HUES6 (cell line): ENCODE results near the gene MGAM2.

Source experiments
- H3K27ac ChIP-seq: 2 replicates; pipeline ENCODE4 v1.7.0; 2013; ENCODE audit warnings: low read depth, mild to moderate bottlenecking, low read length, inconsistent platforms
- H3K27me3 ChIP-seq: 2 replicates; pipeline ENCODE4 v1.6.1; 2013; ENCODE audit warnings: low read length; ENCODE audit not compliant: control insufficient read depth, insufficient read depth
- H3K36me3 ChIP-seq: 2 replicates; pipeline ENCODE4 v1.6.1; 2013; ENCODE audit warnings: low read length; ENCODE audit not compliant: control insufficient read depth, insufficient read depth
- H3K4me1 ChIP-seq: 2 replicates; pipeline ENCODE4 v1.6.1; 2013; ENCODE audit warnings: low read length; ENCODE audit not compliant: control insufficient read depth, insufficient read depth
- H3K4me3 ChIP-seq: 2 replicates; pipeline ENCODE4 v1.5.1; 2013; ENCODE audit warnings: low read depth, low read length
- H3K9ac ChIP-seq: one replicate; pipeline ENCODE4 v1.6.1; 2013; ENCODE audit warnings: mild to moderate bottlenecking, low read length
- H3K9me3 ChIP-seq: 2 replicates; pipeline ENCODE4 v1.6.1; 2013; ENCODE audit warnings: low read depth, low read length; ENCODE audit not compliant: control insufficient read depth, insufficient read depth

MGAM2 gene

DNA sequence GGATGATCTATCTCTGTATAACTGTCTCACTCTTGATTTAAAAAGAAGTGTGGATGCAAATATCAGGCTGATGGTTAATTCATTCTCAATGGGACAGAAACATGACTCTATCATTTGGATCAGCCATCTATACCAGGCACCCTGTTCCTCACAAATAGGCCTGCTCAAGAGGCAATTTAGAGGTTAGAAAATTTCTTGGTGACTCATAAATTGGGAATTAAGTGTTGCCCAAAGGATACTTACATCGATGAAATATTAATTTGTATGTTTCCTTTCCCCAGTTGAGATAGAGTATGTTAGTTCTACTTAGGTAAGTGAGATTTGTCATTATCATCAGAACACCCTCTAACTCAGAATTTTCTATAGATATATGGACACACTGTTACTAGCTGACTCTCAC, 88.7 kb downstream of the MGAM2 start:
- H3K27ac ChIP-seq = no peak overlapping the region
- H3K9ac ChIP-seq = no peak overlapping the region
- H3K4me1 ChIP-seq = no peaks in the 10 kb centered on the region
- no peak overlapping the region for H3K4me3 ChIP-seq
- no peaks in the 10 kb centered on the region for H3K27me3 ChIP-seq
- no peaks in the 10 kb centered on the region for H3K36me3 ChIP-seq
- no peaks in the 10 kb centered on the region for H3K9me3 ChIP-seq

GRCh38 chr7:142228537-142229104, 117.1 kb downstream of the MGAM2 start:
- Histone ChIP-seq H3K36me3 (no peaks in the 10 kb centered on the region), H3K4me3 (no peak overlapping the region)

GRCh38 chr7:142231716-142232115, 120.2 kb downstream of the MGAM2 start:
- Histone ChIP-seq H3K9me3 (peaks cover 3% of the 10 kb centered on the region; the same call in 1 of the 2 replicates), H3K4me1 (no peaks in the 10 kb centered on the region), H3K9ac (no peak overlapping the region), H3K27me3 (peaks cover 8% of the 10 kb centered on the region; the same call in 1 of the 2 replicates), H3K36me3 (no peaks in the 10 kb centered on the region), H3K4me3 (no peak overlapping the region), H3K27ac (no peak overlapping the region)

More at GRCh38 chr7:142228537-142229104, 117.1 kb downstream of the MGAM2 start:
- Histone ChIP-seq H3K9me3 (peaks cover 3% of the 10 kb centered on the region; the same call in 1 of the 2 replicates), H3K9ac (no peak overlapping the region), H3K27me3 (no peaks in the 10 kb centered on the region; the same call in 1 of the 2 replicates), H3K4me1 (no peaks in the 10 kb centered on the region), H3K27ac (no peak overlapping the region)

DNA sequence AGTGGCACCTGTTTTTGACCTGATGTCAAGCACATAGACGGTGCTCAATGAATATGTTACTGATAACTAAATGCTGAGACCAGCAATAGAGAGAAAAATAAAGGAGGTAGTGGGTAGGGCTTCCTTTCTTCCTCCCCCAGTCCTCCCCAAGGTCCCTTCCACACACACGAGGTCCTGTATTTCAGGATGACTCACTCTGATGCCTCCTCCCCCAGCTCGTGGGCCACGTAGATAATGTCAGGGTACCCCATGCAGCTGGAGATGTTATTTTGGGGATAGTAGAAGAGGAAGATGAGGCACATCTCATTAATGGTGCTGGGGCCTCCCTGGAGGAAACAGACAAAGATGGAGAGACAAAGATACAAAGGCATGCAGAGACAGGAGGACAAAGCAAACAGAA, 129.0 kb downstream of the MGAM2 start:
- Histone ChIP-seq H3K9me3 (no peaks in the 10 kb centered on the region), H3K27ac (no peak overlapping the region), H3K4me3 (no peak overlapping the region), H3K27me3 (peaks cover 8% of the 10 kb centered on the region; the same call in 1 of the 2 replicates), H3K9ac (no peak overlapping the region), H3K4me1 (no peaks in the 10 kb centered on the region), H3K36me3 (no peaks in the 10 kb centered on the region)

DNA sequence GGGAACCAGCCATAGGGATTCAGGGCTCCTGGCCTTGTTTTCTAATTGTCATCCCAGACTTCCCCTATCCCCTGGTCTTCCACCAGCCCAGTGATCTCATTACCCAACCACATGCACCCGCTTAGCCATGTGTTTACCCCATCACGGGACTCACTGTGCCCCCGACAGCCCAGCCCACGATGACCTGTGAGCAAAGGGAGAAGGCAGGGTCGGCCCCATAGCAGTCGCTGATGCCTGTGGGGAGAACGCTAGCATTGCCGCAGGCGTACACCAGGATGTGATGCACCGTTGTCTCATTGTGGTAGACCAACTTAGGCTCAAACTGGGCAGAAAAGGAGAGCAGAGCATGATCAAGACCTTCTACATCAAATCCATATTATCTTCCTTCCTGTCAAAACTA, 132.3 kb downstream of the MGAM2 start:
- Histone ChIP-seq H3K9ac (no peak overlapping the region), H3K36me3 (no peaks in the 10 kb centered on the region), H3K4me3 (no peak overlapping the region), H3K27ac (no peak overlapping the region), H3K4me1 (no peaks in the 10 kb centered on the region), H3K27me3 (no peaks in the 10 kb centered on the region; the same call in 1 of the 2 replicates), H3K9me3 (no peaks in the 10 kb centered on the region)

DNA sequence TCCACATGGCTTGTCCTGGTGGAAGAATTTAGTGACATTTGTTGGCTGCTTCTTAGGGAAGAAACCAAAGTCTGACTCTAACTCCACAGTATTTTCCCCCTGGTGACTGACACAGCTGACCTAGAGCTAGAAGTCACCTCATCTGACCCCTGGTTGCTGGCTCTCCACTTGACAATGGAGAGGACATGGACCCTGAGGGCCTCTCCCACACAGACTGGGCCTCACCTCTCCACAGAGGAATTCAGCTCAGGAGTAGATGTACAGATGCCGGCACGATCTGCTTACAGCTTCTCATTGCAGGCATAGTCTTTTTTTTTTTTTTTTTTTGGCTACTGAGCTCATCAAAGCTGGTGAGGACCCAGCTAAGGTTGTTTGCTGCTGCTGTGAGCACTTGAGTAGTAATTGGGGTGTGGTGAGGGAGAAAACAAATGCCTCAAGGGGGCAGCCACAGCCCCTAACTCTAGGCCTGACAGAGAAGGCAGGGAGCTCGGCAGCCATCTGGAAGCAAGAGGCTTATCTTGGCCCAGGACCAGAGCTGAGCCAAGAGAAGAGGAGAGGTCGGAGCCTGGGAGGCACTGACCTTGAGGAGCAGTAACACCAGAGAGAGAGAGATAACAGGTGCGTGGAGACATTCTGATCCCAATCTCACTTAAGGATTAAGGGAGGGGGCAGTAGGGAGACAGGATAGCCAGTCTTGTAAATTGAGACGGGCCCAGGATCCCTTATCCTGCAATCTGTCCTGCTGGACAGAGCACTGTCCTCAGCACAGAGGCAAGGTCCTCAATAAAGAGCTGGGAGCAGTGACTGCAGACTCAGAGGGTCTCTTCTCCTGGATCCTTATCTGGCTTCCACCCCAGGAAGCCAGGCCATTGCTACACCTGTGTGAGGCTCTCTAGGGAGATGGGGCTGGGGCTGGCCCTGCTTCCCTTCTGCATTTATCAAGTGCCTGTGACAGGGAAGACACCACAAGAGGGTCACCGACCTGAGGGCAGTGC, 136.9 kb downstream of the MGAM2 start:
- Histone ChIP-seq H3K9me3 (no peaks in the 10 kb centered on the region), H3K4me3 (no peak overlapping the region), H3K4me1 (peaks cover 6% of the 10 kb centered on the region; the same call in 1 of the 2 replicates), H3K36me3 (no peaks in the 10 kb centered on the region), H3K9ac (no peak overlapping the region), H3K27me3 (no peaks in the 10 kb centered on the region), H3K27ac (no peak overlapping the region)

GRCh38 chr7:142249918-142250317, 138.4 kb downstream of the MGAM2 start:
- Histone ChIP-seq H3K9ac (no peak overlapping the region), H3K4me1 (peaks cover 6% of the 10 kb centered on the region; the same call in 1 of the 2 replicates), H3K9me3 (no peaks in the 10 kb centered on the region), H3K27ac (no peak overlapping the region), H3K27me3 (no peaks in the 10 kb centered on the region), H3K36me3 (no peaks in the 10 kb centered on the region), H3K4me3 (no peak overlapping the region)

DNA sequence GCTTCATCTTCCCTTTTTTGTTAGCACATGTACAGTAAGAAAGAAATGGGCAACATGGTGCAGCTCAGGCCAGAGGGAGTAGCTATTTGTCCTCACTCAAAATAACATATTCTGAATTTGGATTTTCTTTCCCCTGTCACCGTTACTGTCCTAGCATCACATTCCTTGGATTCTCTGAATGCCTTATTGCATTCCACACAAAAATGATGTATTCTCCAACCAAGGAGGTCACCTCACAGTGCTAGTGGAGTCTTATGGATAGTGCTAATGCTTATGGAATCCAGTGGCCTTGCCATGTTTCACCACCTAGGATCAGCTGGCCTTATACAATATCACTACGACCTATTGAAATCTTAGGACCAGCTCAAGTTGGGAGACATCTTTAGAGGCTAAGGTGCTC, 139.2 kb downstream of the MGAM2 start:
- Histone ChIP-seq H3K27ac (no peak overlapping the region), H3K4me3 (no peak overlapping the region), H3K9ac (no peak overlapping the region), H3K36me3 (no peaks in the 10 kb centered on the region), H3K4me1 (peaks cover 6% of the 10 kb centered on the region; the same call in 1 of the 2 replicates), H3K27me3 (no peaks in the 10 kb centered on the region), H3K9me3 (no peaks in the 10 kb centered on the region)

DNA sequence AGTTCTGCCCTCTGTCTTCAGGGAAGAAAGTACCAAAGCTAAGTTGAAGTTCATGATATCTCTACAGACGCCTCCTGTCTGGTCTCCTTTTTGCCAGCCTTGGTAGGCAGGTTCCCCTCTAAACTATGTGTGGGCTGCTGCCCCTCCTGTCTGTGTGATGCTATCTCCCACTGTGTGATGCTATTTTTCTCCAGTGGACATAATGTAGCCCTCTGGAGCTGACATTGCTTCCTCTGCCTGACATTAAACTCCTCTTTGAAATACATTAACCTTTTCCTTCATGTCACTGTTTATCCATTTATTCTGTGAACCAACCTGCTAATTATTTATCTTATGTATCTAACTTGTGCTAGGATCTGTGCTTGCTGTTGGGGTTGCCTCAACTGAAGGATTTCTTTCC, 146.4 kb downstream of the MGAM2 start, which contains the start of gene PRSS58:
PRSS58 (minus strand) TSS at position 101 of the 400 bp plus-strand sequence. CDS start 351 bp downstream, outside the sequence.
- H3K9ac ChIP-seq = no peak within 1 kb of the TSS
- no peaks in the 10 kb centered on the region for H3K4me1 ChIP-seq
- H3K27ac ChIP-seq = no peak within 1 kb of the TSS
- H3K9me3 ChIP-seq = 0 out of 2 replicates have a peak, but pooled peaks cover 5% of the 10 kb centered on the region
- no peaks in the 10 kb centered on the region for H3K27me3 ChIP-seq
- H3K4me3 ChIP-seq = no peak within 1 kb of the TSS
- H3K36me3 ChIP-seq = no peaks in the 10 kb centered on the region

GRCh38 chr7:142263598-142264380, 152.3 kb downstream of the MGAM2 start:
- no peak overlapping the region for H3K4me3 ChIP-seq
- H3K9ac ChIP-seq = no peak overlapping the region
- no peak overlapping the region for H3K27ac ChIP-seq
- H3K36me3 ChIP-seq = no peaks in the 10 kb centered on the region
- 0 out of 2 replicates have a peak, but pooled peaks cover 5% of the 10 kb centered on the region for H3K9me3 ChIP-seq
- no peaks in the 10 kb centered on the region for H3K27me3 ChIP-seq
- H3K4me1 ChIP-seq = no peaks in the 10 kb centered on the region
